ENCODE data around the gene SYNM. TPM values are rescaled to one million over a fixed set of nuclear protein-coding genes. Genes with fewer than 3 reads are reported as not detected.

Gene SYNM
- total RNA-seq, 1 experiment from 2014 or later = 1.9 TPM

DNA sequence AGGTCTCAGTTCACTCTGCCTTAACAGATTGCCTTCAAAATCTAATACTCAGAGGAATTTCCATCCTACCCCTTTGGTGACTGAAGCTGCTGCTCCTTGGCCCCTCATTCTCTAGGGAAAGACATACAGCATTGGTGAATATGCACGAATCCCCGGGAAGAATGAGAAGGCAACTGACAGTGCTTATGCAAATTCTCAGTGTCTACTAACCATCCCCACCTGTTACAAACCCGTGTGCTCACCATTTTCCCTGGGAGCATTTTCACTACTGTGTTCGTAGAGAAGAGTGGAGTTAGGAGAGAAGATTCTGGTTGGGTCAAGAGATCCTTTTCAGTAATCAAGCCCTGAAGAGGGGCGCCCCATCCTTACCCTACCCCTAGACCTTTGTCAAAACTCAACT, 37.7 kb downstream of the SYNM start:
- Histone ChIP-seq H3K79me1 (ENCODE audit: insufficient read depth, low read depth, low read length, poor library complexity, severe bottlenecking) (no peaks in the 10 kb centered on the region), H3K23me2 (ENCODE audit: insufficient read length, low read depth, low read length, poor library complexity, severe bottlenecking) (no peaks in the 10 kb centered on the region), H3K23ac (ENCODE audit: insufficient read length, low read depth, low read length) (no peak overlapping the region), H3K4me2 (ENCODE audit: insufficient read depth, insufficient read length, low read length) (peak overlapping the region; percentile 5), H3K56ac (ENCODE audit: insufficient read length, low read depth, low read length) (no peak overlapping the region), H3K9me3 (ENCODE audit: control insufficient read depth, low read depth, low read length) (no peaks in the 10 kb centered on the region), H3K9ac (ENCODE audit: extremely low read depth, insufficient read length, low read length) (no peak overlapping the region), H2BK120ac (ENCODE audit: low read depth, low read length, poor library complexity, severe bottlenecking) (no peak overlapping the region), H3K27ac (ENCODE audit: insufficient read length, low read depth, low read length) (peak overlapping the region; percentile 37), H4K20me1 (ENCODE audit: control insufficient read depth, insufficient read depth, insufficient read length) (no peaks in the 10 kb centered on the region), H3K4ac (ENCODE audit: low read depth, low read length) (no peak overlapping the region), H3K14ac (ENCODE audit: insufficient read depth, low read length) (no peak overlapping the region), H3K79me2 (ENCODE audit: insufficient read depth, low read length) (no peaks in the 10 kb centered on the region), H3K27me3 (ENCODE audit: insufficient read depth, low read length) (no peaks in the 10 kb centered on the region), H4K5ac (ENCODE audit: insufficient read length, low read depth, low read length) (no peak overlapping the region), H3K18ac (ENCODE audit: insufficient read length, low read depth, low read length) (no peak overlapping the region), H2BK15ac (ENCODE audit: low read depth, low read length) (no peak overlapping the region), H2BK20ac (ENCODE audit: low read depth, low read length, poor library complexity, severe bottlenecking) (no peak overlapping the region), H2BK12ac (ENCODE audit: insufficient read length, low read depth, low read length) (no peak overlapping the region), H2AFZ (ENCODE audit: low read length) (no peak overlapping the region), H2AK5ac (ENCODE audit: insufficient read length, low read length) (no peak overlapping the region), H3T11ph (ENCODE audit: low read length) (no peak overlapping the region), H3K4me1 (ENCODE audit: insufficient read depth, low read length) (peaks cover 8% of the 10 kb centered on the region), H2BK5ac (ENCODE audit: insufficient read length, low read length) (no peak overlapping the region), H4K8ac (replicated peaks; ENCODE audit: insufficient read length, low read depth, low read length) (no peak overlapping the region), H4K91ac (ENCODE audit: insufficient read length, low read depth, low read length) (no peak overlapping the region)
- peaks cover 4 to 12% (median 11%) of the 10 kb centered on the region in 3 experiments for H3K36me3 Mint-ChIP-seq (ENCODE audit: insufficient read depth in 1 of 3, low read depth in 3 of 3)
- peaks cover 39 to 56% of the 10 kb centered on the region in 2 experiments for H3K4me1 Mint-ChIP-seq
- peak overlapping the region in 1 of 2 experiments; percentile 2; a peak in 1 of 5 replicates for H3K4me3 Mint-ChIP-seq
- WGBS (ENCODE audit: extremely low coverage, insufficient read length, low lambda C conversion rate) = no CpG with 5 or more reads among the region's 5 CpGs
- TF ChIP-seq, protein P1, sequence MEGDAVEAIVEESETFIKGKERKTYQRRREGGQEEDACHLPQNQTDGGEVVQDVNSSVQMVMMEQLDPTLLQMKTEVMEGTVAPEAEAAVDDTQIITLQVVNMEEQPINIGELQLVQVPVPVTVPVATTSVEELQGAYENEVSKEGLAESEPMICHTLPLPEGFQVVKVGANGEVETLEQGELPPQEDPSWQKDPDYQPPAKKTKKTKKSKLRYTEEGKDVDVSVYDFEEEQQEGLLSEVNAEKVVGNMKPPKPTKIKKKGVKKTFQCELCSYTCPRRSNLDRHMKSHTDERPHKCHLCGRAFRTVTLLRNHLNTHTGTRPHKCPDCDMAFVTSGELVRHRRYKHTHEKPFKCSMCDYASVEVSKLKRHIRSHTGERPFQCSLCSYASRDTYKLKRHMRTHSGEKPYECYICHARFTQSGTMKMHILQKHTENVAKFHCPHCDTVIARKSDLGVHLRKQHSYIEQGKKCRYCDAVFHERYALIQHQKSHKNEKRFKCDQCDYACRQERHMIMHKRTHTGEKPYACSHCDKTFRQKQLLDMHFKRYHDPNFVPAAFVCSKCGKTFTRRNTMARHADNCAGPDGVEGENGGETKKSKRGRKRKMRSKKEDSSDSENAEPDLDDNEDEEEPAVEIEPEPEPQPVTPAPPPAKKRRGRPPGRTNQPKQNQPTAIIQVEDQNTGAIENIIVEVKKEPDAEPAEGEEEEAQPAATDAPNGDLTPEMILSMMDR (conservative IDR thresholded peaks at IDR 0.05) = no peak
- H3K27me3 Mint-ChIP-seq (ENCODE audit: low read depth) = no peaks in the 10 kb centered on the region
- peak; percentile 24 for DNase-seq
- peaks cover 0 to 3% of the 10 kb centered on the region in 2 experiments; a peak in 1 of 5 replicates for H3K9me3 Mint-ChIP-seq
- peak overlapping the region; percentile 15 to 95 (median 55); a peak in 6 of 7 replicates for H3K27ac Mint-ChIP-seq

All from H9 (cell line).